ENCODE measurements around the gene VPS29. TPM values are rescaled to one million over a fixed set of nuclear protein-coding genes. Genes with fewer than 3 reads are reported as not detected.

VPS29 gene
- total RNA-seq, 1 experiment from 2014 or later: 66.3 TPM

DNA sequence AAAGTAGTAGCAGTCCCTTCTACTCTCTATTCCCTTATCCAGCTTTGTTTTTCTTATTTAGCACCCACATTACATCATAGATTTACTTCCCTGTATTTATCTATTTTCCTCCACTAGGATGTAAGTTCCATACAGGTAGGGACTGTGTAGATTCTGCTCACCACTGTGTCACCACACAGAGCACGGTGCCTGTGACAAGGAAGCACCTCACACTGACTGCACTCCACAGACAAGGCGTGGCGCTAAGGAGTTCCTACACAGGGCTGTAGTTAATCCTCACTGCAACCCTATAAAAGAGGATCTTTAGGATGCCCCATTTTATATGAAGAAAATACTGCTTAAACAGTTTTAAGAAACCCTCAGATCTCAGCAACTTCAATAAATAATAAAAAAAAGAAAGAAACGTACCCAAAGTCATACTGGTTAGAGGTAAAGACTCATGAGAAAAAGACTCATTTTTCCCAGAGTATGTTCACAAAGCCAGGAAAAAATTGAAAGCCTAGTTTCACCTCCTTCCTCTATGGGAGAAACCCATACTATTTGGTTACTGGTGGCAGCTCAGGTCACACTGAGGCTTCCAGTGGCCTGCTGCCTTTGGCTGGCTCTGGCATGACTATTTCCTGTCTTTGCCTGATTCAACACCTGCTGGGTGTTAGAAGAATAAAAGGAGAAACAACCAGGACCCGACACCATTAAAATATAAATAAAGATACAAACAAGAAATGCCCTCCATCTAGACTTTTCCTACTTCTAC lies 37.1 kb upstream of the VPS29 start:
- Mint-ChIP-seq H3K27ac (no peak overlapping the region; the same call in 1 of the 2 replicates), H3K36me3 (peaks cover 38% of the 10 kb centered on the region), H3K4me1 (peaks cover 5% of the 10 kb centered on the region; the same call in 1 of the 2 replicates), H3K9me3 (no peaks in the 10 kb centered on the region), H3K4me3 (no peak overlapping the region), H3K27me3 (ENCODE audit: low read depth) (no peaks in the 10 kb centered on the region)
- POLR2A ChIA-PET: no interaction called here
- DNase-seq (ENCODE audit: low spot score) (no peak), ATAC-seq (no peak)
- TF ChIP-seq ATF3 (CRISPR knock-in tag; conservative IDR thresholded peaks at IDR 0.05): no peak
- TF ChIP-seq E2F1 (CRISPR knock-in tag; IDR thresholded peaks at IDR 0.05): no peak
- TF ChIP-seq AR (CRISPR knock-in tag; IDR thresholded peaks at IDR 0.05): no peak
- TF ChIP-seq SP1 (CRISPR knock-in tag; conservative IDR thresholded peaks at IDR 0.05): no peak
- no peak for TF ChIP-seq CBFB (CRISPR knock-in tag; IDR thresholded peaks at IDR 0.05; ENCODE audit: low read depth)
- no peak for TF ChIP-seq ZMAT4 (CRISPR knock-in tag; IDR thresholded peaks at IDR 0.05)
- no peak for TF ChIP-seq ZNF423 (CRISPR knock-in tag; IDR thresholded peaks at IDR 0.05)
- no peak for TF ChIP-seq ZNF416 (CRISPR knock-in tag; IDR thresholded peaks at IDR 0.05)
- no peak for TF ChIP-seq USF2 (CRISPR knock-in tag; IDR thresholded peaks at IDR 0.05)
- TF ChIP-seq, protein P1, sequence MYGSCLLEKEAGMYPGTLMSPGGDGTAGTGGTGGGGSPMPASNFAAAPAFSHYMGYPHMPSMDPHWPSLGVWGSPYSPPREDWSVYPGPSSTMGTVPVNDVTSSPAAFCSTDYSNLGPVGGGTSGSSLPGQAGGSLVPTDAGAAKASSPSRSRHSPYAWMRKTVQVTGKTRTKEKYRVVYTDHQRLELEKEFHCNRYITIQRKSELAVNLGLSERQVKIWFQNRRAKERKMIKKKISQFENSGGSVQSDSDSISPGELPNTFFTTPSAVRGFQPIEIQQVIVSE (CRISPR knock-in tag; IDR thresholded peaks at IDR 0.05; ENCODE audit: borderline replicate concordance): no peak
- TF ChIP-seq, protein P2, sequence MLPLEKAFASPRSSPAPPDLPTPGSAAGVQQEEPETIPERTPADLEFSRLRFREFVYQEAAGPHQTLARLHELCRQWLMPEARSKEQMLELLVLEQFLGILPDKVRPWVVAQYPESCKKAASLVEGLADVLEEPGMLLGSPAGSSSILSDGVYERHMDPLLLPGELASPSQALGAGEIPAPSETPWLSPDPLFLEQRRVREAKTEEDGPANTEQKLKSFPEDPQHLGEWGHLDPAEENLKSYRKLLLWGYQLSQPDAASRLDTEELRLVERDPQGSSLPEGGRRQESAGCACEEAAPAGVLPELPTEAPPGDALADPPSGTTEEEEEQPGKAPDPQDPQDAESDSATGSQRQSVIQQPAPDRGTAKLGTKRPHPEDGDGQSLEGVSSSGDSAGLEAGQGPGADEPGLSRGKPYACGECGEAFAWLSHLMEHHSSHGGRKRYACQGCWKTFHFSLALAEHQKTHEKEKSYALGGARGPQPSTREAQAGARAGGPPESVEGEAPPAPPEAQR (CRISPR knock-in tag; IDR thresholded peaks at IDR 0.05): no peak
- TF ChIP-seq MYBL2 (CRISPR knock-in tag; IDR thresholded peaks at IDR 0.05): no peak
- TF ChIP-seq FOXP4 (CRISPR knock-in tag; IDR thresholded peaks at IDR 0.05): no peak
- TF ChIP-seq PRRX2 (CRISPR knock-in tag; IDR thresholded peaks at IDR 0.05): no peak
- no peak for TF ChIP-seq HMGXB4 (CRISPR knock-in tag; IDR thresholded peaks at IDR 0.05)
- TF ChIP-seq, protein P3, sequence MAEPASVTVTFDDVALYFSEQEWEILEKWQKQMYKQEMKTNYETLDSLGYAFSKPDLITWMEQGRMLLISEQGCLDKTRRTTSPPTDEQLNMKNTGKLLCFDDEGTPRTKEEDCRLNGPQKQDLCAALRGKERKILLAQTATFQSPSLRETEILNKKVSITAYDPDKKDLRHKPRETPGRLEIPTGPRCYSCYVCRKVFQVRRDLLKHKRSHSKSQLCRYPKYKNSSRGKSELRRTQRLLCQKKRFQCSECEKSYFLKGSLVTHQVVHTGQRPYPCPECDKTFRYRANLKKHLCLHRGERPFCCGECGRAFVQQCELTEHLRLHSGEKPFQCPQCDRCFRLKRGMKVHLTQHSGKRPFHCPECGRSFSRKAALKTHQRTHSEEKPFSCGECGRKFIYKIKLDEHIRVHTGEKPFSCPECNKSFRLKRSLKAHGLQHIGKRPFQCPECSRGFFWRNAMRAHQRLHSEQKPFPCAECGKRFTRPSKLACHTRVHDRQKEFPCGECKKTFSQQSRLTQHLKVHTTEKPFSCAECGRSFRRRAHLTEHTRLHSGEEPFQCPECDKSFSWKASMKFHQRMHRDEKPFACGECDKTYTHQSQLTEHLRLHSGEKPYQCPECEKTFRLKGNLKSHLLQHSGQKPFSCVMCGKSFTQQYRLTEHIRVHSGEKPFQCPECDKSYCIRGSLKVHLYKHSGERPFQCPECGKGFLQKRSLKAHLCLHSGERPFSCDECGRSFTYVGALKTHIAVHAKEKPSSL (CRISPR knock-in tag; conservative IDR thresholded peaks at IDR 0.05): no peak
- no peak for TF ChIP-seq ZNF219 (CRISPR knock-in tag; IDR thresholded peaks at IDR 0.05; ENCODE audit: borderline replicate concordance)
- TF ChIP-seq, protein P4, sequence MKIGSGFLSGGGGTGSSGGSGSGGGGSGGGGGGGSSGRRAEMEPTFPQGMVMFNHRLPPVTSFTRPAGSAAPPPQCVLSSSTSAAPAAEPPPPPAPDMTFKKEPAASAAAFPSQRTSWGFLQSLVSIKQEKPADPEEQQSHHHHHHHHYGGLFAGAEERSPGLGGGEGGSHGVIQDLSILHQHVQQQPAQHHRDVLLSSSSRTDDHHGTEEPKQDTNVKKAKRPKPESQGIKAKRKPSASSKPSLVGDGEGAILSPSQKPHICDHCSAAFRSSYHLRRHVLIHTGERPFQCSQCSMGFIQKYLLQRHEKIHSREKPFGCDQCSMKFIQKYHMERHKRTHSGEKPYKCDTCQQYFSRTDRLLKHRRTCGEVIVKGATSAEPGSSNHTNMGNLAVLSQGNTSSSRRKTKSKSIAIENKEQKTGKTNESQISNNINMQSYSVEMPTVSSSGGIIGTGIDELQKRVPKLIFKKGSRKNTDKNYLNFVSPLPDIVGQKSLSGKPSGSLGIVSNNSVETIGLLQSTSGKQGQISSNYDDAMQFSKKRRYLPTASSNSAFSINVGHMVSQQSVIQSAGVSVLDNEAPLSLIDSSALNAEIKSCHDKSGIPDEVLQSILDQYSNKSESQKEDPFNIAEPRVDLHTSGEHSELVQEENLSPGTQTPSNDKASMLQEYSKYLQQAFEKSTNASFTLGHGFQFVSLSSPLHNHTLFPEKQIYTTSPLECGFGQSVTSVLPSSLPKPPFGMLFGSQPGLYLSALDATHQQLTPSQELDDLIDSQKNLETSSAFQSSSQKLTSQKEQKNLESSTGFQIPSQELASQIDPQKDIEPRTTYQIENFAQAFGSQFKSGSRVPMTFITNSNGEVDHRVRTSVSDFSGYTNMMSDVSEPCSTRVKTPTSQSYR (CRISPR knock-in tag; IDR thresholded peaks at IDR 0.05): no peak
- CTCF ChIA-PET: interaction anchor here (0.5 to 0.8 kb wide), 2 partner anchors 17 to 61 kb away, joined by 3 read pairs; no protein-coding TSS in a partner anchor

Measured in WTC11 (cell line).